Stimulated activated CD8-positive, alpha-beta memory T cell treated with anti-CD3 and anti-CD28 coated beads, Interleukin-12 subunit alpha, Interleukin-12 subunit beta, amount 100 ng/mL, for 1 hour (primary cell): ENCODE data around the gene AKR1B1.

Source experiments
- DNase-seq: peaks from one replicate; pipeline ENCODE4 v3.0.0-alpha.2; 2020; ENCODE audit warnings: low read depth

The AKR1B1 gene

DNA sequence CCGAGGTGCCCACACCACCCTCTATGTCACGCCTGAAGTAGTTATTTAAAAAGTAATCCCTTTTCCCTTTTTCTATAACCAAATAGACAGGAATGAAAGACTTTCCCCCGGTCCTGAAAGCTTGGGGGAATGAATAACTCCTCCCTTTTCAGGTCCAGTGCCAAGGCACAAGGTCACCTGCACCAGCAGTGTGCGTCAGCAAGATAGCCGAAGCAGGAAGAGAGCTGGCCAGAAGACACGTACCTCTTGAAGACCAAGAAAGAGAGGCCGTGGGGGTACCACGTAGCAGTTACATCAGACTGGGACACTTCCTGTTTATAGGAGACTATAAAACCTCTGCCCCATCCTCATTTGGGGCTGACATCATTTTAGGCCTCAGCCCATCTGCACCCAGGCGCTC is 10.7 kb upstream of the AKR1B1 start:
- DNase-seq = no peak

DNA sequence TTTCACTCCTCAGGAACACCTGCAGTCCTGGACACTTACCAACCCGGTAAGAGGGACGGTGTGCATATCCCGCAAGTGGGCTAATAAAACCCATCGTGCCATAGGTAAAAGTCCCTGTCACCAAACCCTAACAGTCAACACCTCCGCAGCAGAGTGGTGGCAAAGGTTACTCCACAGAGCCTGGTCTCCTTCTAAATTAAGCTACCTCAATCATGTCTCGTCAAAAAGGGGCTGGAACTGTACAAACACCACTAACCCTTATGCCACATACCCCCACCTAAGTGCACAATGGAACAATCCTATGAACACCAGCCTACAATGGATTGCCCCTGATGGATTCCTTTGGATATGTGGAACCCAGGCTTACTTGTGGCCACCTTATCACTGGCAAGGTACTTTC is 9.6 kb upstream of the AKR1B1 start:
- DNase-seq = no peak

DNA sequence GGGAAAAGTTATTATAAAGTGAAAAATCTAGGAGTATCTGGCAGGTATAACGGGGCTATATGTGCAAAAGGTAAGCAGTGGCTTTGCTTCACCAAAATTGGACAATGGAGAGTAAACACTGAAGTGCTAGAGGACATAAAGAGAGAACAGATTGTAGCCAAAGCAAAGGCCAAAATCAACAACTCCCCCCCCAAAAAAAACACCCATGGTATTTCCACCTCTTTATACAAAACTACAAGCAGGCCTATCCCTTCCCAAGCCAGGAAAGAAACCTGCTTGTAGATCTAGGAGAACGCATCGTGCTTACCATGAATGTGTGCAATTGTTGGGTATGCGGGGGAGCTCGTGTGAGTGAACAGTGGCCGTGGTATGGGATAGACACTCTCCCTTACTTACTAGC is 9.2 kb upstream of the AKR1B1 start:
- no peak for DNase-seq

DNA sequence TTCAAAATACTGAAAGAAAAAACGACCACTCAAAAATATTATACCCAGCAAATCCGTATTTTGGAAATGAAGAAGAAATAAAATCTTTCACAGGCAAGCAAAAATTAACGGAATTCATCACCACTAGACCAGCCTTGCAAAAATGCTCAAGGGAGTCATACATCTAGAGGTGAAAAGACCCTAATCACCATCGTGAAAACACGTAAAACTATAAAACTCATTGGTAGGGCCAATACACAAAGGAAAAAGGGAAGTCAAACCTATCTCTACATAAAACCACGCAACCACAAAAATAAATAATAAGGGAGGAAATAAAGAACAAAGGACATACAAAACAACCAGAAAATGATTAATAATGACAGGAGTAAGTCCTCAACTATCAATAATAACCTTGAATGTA is 6.6 kb upstream of the AKR1B1 start:
- DNase-seq = no peak

DNA sequence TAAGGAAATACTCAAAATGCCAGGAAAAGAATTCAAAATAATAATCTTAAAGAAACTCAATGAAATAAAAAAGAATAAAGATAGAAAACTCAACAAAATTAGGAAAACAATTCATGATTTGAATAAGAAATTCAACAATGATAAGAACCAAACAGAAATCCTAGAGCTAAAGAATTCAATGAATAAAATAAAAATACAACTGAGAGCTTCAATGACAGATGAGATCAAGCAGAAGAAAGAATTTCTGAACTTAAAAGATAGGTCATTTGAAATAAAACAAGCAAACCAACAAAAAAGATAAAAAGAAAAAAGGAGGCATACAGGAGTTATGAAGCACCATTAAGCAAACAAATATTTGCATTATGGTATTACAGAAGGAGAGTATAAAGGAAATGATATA is 5.6 kb upstream of the AKR1B1 start:
- DNase-seq = no peak

DNA sequence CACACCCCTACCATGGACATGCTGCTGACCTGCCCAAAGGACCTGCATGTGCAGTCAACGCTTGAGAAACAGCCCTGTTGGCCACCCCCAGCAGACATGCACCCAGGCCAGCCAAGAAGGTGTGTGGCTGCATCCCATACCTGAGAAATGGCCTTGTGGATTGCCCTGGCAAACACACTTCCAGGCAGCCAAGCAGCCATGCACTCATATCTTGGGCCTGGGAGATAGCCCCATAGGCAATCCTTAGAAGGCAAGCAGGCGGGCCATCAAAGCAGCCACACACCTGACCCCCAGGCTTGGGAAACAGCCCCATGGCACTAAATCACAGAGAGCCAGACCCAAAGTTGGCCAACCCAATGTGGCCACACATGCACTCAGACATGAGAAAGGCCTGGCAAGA is 4.9 kb upstream of the AKR1B1 start:
- no peak for DNase-seq

DNA sequence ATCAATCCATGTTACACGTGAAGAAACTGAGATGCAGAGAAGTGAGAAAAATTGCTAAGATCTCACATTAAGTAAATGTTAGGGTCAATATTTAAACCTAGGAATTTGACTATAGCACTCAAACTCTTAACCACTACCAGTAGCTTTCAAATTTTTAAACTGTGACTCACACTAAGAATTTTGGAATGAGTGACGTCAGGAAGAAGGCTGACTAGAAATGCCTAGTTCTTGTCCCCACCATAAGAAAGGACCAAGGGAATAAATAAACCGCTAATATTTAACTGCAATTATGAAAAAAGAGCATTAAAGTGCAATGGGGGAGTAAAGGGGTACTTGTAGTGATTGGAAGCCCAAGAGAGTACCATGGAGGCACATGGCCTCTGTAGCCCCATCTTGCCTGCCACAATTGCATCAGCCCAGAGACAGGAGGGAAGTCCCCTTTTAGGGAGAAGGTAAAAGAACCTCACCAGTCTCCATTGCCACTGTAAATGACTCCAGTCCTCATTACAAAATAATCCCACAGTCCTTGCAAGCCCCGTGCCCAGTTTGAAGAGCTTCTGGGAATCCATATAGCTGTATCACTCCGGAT is 3.5 kb upstream of the AKR1B1 start:
- no peak for DNase-seq

DNA sequence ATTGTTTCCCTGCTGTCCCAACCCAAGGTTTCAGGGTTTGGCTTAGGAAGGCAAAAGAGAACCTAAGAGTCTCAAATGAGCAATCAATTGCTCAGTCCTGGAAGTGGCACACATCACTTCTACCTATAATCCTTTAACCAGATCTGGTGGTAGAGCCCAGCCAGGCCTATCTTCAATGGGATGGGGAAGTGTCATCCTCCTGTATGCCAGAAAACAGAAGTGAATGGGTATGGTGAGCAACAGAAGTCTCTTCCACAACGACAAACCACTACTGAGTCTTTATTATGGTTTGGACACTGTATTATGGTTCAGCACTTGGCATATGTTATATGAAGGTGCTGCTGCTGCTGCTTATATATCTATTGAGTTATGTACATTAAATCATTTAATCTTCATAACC is 3.0 kb upstream of the AKR1B1 start:
- DNase-seq = no peak

DNA sequence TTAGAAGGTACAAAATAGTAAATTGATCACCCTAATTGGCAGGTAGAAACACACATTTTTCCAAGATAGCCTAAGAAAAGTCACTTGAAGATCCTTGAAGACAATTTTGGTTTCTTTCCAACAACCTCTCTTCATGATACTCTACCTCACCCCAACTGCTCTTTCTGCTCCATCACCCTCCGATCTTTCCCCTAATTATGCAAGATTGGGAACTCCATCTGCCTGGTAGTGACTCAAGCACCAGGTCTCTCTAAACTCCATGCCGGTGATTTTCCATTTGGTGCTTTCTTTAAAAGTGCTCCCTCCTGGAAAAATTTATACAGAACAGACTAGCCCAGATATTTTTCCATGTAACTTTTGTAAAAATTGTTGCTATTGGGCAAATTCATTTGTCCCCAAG is 1.1 kb upstream of the AKR1B1 start:
- DNase-seq = no peak

DNA sequence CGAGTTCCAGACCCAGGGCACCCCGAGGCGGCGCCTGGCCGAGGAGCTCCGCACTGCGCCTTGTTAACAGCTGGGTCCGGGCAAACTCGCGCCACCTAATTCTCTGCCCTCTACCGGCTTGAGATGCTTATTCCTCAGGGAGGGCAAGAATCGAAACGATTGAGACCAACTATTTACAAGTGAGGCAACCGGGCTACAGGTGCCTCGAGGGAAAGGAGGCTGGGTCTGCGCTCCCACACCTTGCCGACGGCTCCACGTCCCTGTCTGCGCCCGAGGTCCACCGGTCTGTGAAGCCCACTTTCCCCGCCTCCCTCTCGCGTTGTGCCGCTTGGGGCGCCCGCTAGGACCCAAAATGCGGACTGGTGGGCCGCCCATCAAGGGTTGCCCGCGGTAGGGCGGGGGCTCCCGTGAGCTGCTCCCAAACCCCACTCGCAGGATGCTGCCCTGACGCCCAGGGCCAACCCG is 527 bp downstream of the AKR1B1 start:
- DNase-seq = peak; percentile 13

DNA sequence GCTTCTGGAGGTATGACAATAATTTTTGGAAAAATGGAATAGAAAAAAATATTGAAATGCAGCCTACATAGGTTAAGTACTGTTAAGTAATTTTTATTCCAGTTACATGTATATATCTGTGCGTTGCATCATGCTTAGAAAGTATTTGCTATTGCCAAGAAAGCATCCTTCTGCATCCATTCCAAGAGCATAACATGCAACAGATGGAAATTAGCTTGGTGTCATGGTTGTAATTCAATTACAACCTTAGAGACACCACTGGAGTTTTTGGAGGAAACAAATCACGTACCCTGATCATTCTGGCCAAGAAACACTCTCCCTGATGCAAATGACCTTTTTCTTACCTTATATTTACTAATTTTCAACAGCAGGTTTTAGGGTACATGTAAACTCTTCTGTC is 1.7 kb downstream of the AKR1B1 start:
- DNase-seq = no peak

DNA sequence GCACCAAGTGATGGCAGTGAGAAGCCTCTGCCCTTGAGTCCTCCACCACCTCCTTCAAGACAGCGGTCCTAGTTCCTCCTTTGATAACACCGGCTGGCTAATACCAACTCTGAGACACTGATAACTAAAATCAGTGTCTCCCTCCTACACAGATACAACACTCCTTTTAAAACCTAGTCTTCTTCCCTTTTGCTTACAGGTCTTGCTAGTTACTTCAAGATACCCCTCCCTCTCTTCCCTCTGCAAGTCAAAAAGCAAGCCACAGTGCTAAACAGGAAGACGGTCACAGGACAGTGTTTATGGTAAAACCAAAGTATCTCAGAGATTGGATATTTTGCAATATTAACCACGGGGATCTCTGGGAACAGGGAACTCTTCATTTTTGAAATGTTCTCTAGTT is 4.6 kb downstream of the AKR1B1 start:
- no peak for DNase-seq

DNA sequence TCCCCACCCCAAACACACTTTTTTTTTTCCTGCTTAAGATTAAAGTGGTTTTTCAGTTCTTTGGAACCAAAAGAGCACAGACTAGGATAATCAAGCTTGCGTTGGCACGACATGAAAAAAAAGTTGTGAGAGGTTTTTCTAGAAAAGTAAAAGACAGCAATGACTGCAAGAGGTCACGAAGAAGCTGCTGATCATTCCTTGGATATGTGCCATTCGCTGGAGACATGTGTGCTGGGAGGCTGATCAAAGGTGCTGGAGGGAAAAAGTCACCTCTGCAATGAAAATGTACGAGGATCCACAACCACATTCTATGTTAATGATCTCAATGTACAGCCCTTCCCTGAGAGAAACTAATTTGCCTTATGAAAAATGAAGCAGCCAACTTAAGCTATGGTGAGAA is 5.4 kb downstream of the AKR1B1 start:
- DNase-seq = no peak

DNA sequence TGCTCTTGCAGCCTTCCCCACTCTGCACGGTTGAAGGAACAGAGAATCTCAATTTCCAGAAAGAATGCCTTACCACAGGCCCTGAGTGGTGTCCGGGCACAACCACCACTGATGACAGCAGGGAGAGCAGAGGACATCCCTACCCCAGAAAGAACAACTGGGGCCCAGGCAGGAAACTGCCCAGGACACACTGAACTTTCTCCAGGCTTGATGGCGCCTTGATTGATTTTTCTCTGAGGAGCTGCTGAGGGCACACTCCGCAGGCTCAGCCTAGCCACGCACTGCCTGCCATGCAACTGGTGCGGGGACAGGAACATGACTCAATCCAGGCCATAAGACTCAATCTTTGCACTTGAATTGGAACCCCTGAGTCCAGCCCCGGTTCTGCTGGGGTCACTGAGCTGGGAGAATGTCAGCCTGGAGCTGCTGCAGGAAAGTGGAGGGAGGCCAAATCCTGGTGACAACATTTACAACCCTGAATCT is 5.9 kb downstream of the AKR1B1 start:
- no peak for DNase-seq

DNA sequence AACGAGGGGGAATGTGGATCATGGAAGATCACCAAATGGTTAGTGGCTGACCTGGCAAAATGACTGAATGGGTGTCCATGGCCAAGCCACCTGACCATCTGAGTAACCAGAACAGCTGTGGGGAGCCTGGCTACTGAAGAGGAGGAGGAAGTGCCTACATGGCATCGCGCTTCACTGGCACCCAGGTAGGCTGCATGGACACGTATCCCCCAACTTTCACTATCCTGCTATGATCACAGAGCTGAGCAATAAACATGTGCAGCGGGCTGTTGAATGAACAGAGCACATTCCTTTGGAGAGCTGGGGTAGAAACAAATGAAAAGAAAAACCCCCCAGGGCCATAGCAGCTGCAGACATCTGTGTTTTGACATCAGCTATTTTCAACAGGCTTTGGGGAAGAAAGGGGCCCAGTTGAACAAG is 6.5 kb downstream of the AKR1B1 start:
- no peak for DNase-seq

DNA sequence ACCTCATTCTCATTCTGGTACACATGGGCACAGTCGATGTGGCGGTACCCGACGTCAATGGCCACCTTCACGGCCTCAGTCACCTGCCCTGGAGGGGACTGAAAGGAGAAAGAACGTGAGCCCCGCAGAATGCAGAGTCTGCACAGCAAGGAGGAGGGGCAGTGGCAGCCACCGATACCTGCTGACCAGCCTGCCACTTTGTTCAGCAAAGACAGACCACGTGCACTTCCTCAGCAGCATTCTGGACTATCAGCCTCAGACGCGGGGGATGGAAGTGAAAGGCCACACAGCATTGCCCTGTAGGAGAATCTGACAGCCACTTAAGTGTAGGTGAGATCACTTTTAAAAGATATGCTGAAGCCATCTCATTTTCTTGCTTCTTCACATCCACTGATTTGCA is 7.2 kb downstream of the AKR1B1 start:
- DNase-seq = no peak

DNA sequence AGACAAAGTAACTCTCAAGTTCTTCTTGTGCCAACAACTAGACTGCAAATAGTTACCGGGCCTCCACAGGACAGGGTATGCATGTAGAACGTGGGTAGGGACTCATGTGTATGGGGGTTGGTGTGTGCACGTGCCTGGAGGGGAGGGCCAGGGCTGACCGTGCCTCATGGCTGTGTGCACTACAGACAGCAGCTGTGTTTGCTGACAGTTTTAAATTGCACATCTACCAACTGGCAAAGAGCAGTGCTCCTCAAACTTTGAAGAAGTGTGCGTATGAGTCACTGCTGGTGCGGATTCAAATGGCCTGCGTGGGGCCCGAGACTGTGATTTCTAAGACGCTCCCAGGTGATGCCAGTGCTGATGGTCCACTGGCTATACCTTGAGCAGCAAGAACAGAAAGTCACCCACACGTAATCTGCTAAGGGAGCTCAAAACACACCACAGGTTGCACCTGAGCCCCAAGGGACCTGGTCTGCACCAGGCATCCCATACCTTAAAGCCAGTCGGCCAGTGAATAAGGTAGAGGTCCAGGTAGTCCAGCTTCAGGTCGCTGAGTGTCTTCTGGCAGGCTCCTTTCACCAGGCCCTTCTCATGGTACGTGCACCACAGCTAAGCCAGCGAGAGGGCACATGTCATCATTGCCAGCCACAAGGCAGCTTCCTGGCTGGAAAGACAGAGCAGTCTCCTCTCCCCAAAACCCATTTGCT is 8.5 kb downstream of the AKR1B1 start:
- DNase-seq = no peak

DNA sequence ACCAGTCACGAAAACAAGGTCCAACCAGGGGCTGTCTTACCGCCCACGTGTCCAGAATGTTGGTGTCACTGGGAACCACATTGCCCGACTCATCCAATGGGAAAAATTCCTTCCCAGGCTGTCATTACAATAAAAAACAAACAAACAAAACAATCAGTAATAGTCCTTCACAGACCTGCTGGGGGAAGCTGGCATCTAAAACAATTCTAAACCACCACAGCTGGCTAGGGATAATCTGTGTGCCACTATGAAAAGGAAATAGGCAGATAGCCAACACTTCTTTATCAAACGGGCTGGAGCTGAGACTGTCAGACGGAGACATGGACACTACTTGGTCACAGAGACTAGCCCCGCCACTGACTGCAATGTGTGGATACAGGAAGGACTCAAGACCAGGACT is 9.2 kb downstream of the AKR1B1 start:
- DNase-seq = no peak

DNA sequence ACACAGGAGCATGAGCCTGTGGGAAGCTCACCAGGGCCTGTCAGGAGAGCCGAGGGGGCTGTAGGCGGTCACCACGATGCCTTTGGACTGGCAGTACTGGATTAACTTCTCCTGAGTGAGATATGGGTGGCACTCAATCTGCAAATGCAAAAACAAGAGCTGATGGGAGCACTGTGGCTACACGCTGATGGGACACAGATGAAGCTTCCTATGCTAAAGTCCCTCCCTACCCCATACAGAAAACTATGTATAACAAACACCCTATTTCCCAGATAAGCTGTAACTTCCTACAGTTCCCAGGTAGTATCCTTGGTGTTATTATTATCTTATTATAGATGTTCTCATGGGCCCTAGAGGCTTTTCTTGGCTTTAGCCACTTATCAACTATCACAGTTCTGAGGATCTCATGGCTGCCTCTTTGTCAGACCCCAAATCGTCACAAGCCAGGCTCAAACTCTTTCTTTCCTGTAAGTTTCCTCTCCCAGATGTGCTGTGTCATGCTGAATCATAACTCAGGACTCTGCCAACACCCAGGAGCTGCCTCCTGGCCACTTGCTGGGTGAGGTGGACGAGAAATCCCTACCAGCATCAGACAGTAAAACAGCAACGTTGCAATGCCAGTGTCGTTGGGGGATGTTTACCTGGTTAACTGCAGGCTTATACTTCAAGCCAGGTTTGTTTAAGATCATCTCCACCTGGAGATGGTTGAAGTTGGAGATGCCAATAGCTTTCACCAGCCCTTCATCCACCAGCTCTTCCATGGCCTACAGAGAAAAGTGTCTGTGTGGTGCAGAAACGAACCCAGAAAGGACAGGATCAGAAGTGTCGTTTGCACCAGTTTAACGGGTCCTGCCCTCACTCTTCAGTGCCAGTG is 10.3 kb downstream of the AKR1B1 start:
- no peak for DNase-seq

DNA sequence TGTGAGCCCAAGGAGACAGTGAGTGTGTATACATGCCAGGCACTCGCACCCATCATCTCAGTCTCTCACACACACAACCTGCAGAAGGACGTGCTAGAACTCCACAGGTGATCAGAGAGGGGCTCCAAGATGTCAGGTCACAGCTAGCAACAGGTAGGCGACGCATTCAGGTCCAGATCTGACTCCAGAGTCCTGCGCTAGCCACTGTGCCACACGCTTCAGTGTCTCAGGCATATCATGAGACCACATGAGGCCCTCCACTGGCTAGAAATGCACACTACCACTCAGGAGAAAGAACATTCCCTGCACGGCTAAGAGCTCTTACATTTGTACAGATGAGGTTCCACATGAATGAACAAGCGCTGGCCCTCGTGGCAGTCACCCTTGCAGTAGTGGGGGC is 11.5 kb downstream of the AKR1B1 start:
- DNase-seq = no peak

DNA sequence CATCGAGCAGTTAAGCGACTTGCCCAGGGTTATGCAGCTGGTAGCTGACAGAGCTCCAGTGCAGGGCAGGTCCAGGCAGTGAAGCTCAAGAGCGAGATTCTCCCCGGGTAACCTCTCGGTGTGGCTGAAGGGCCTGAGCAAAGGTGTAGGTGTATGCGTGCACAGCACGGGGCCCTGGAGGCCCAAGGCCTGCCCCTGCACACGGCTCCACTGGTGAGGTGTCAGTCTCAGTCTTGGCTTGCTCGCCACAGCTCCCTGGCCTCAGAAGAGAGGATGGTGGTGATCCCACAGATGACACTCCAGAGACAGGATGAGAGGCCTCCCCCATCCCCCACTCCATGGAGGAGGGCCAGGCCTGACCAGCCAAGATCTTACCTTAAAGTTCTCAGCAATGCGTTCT is 12.0 kb downstream of the AKR1B1 start:
- no peak for DNase-seq

DNA sequence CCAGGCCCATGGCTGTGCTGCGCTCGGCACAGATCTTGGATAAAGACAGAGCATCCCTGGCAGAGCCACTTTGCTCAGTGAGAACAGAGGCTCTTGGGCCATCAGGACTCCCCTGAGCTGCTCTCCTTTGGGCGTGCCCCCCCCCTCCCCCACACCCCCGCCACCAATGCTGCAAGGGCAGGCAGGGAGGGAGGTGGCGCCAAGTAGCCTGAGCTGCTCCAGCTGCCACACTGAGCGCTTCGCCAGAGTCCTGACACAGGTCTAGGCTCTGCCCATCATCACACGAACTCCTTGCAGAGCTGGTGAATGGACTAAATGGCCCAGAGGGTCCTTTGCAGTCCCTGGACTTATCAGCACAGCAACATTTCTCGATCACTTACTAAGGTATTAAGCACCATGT is 12.5 kb downstream of the AKR1B1 start:
- DNase-seq = no peak

DNA sequence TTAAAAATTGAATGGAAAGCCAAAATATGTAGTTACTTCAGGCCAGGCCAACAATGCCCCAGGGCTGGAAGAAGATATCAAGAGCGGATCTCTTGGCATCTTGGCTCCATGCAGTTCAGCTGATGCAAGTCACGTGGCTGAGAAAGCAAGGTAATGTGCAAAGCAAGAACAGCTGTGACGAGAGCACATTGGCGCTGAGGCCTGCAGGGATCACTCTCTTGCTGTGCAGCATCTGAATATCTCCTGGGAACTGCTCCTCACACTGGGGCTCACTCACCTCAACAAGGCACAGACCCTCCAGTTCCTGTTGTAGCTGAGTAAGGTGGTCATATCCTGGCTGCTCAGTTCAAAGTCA is 14.0 kb downstream of the AKR1B1 start:
- no peak for DNase-seq
